Eye (tissue), 1 donor: ENCODE data around the gene FRMD6.
"Not testable (repeated sequence)": the region's sequence is repeated elsewhere in the genome, so short reads cannot be mapped to it uniquely, and the experiment has no call there.

Source experiments
- DNase-seq: peaks from one replicate; pipeline ENCODE4 v3.0.0-alpha.2; 2015

FRMD6 gene

DNA sequence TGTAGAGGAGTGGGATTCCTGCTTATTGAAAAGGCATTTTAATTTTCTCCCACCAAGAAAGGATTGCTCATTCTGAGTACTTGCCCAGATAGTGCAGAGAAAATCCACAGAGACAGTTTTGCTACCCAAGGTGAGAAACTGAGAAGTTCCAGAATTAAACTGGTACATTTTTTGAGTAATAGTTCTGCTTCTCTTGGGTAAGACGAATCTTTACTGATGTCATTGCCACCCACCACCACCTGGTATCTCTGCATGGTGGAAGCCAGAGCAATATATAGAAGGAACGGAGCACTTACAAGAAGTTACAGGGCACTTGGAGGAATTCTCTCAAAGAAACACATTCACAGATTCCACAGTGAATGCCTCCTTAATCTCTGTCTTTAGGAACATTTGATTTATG, 20.7 kb upstream of the FRMD6 start:
- no peak for DNase-seq

DNA sequence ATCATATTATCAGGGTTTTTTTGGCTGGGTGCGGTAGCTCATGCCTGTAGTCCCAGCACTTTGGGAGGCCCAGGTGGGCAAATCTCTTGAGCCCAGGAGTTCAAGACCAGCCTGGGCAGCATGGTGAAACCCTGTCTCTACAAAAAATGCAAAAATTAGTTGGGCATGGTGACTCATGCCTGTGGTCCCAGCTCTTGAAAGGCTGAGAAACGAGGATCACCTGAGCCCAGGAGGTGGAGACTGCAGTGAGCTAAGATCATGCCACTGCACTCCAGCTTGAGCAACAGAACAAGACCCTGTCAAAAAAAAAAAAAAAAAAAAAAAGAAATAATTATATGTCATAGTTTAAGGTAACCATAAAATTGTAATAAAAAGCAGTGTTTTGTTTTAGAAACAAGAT, 18.4 kb upstream of the FRMD6 start:
- not testable (repeated sequence) for DNase-seq

DNA sequence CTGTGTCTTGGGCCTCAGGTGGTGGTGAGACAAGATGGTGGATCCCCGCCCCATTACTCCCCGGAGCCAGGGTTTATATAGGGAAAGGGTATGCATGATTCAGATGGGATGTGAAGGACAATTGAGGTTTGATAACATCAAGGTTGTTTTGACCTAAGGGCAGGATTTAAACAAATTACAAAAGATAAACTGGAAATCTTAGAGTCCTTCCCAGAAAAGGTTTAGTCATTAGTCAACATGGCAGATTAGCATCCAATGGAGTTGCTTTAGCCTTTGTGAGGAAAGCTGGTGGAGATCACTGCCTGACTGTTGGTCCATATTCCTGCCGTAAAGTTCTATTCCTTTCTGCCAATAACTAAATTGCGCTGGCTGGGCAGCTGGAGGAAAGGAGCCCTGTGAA, 15.6 kb upstream of the FRMD6 start:
- no peak for DNase-seq

DNA sequence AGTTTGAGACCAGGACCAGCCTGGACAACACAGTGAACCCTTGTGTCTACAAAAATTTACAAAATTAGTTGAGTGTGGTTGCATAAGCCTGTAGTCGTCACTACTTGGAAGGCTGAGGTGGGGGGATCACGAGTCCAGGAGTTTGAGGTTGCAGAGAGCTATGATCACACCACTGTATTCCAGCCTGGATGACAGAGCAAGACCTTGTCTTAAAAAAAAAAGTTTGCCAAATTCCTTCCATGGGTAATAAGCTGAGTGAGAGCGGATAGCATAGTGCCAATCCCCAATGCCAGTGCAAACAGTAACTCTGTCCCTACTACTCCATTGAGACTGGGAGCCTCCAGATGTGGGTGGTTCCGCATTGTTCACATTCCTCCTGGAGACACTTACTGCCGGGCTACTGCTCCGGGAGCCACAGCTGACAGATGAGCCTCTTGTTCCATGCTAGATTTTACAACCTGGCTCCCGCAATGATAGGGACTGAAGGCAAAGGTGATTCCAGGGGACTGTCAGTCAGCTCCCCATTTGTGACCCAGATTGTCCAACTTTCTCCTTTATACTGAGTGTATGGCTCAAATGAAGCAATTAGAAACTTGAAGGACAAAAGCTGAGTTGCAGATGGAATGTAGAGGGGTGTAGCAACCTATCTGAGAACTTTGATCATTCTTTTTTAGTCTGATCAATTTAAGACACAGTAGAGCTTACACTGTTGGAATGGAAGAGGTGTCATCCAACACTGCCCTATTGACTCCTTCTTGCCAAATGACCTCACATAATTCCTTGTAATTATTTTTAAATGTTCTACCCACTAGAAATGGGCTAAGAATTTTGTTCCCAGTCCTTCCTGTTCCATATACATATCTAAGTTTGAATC, 13.4 kb upstream of the FRMD6 start:
- peak; percentile 40 for DNase-seq

DNA sequence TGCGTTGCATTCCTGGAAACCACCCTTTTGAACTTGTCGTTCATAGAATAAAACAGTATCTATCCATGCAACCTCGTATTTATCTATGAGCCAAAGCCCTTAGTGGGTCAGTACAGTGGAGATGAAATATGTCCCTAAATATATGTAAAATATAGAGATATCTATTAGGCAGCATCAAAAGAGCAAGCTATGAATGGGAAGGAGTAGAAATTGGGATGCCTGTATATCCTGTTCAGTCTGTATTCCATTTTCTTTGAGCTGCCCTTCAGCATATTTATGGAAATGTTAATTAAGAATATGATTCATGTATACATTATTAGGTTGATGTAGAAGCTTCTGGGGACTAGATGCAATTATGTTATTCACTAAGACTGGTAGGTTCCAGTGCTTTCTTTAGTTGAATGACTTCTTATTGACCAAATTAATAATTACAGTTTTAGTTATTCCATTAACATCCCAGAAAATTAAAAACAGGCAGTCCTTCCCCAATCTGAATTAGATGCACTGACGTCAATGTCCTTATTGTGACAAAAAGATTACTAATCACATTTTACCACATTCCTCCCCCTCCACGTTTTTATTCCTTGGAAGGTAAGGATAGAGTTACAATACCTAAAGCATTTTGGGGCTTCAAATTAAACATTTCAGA, 11.9 kb upstream of the FRMD6 start:
- DNase-seq, result no peak

DNA sequence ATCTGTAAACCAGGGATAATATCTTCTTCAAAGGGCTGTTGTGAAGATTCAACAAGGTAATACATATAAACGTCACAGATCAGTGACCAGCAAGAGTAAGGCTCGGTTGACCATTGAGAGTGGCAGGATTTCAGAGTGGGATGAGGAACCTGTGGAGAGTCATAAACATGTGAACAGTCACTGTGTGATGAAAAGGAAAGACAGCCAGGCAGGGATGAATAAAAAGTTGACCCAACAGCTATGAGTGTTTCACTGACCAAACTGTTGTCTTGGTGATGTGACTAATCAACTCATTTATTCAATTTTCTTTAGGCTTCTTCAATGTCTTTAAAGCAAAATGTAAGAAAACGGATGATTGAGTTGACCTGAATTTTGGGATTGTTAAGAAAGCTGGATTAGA, 8.6 kb upstream of the FRMD6 start:
- peak; percentile 20 for DNase-seq

DNA sequence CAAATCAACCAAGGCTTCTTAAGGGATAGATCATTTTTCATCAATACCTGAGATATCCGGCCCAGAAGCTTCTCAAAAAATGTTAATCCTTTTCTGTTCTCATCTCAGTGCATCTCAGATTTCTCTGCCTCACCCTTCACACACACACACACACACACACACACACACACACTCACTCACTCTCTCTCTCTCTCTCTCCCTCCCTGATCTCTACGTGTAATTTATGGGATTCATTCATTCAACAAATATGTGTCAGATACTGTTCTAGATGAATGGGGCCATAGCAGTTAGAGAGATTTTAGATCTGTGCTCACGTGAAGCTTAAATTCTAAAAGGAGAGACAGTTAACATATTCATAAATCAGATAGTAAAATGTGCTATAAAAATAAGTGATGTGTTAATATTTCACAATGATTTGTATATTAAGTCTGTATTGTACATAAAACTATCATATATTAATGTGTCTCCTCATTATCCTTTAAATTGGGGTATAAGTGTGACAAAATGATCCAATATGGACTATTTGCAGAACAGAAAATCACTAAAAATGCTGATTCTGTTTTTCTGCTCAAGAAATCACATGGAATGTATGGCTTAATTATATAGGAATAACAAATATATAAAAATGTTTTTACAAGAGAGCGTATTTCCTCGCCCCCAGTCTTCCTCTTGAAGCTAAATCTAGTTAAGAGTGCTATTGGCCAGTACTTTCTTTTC, 7.3 kb upstream of the FRMD6 start:
- DNase-seq, result peak; percentile 24

DNA sequence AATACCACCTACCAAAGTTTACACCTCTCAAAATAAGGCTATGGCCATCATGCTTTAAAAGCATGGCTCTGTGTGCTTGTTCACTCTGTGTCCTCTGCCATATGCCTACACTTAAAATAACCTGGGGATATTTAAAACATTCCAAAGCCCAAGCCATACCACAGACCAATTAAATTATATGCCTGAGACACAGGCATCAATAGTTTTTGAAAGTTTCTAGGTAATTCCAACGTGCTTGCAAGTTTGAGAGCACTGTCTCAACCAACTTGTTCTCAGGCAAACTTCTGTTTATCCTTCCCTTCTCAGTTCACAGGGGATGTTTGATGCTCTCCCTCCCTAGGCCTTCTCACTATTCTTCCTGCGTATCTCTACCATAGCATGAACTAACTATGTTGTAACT, 3.4 kb upstream of the FRMD6 start:
- no peak for DNase-seq

DNA sequence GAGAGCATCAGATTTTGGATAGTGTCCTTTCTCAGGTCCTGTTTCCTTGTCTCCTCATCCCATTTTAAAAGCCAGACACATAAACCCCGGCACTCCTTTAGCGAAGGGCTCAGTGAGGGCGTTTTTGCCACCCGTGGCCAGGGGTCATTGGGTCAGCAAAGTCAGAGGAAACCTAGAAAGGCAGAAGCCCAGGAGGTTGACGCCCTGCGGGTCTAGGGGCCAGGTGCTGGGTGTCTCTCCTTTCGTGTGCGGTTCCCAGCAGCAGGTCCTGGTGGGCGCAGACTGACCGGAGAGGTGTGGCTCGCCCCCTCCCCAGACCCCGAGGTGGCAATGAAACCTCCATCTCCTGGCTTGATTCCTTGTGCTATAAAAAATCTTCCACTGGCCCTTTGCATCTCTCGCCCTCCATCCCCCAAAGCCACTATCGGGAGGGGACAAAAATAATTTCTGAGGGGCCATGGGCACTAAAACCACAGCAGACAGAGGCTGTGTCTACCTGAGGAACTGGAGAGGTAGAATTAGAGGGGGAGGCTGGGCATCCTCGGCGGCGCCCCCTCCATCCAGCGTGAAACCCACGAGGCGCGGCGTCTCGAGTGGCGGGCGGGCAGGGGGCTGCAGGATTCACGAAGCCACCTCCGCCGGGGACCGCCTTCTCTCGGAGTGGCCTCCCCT, 858 bp upstream of the FRMD6 start:
- peak; percentile 65 for DNase-seq

DNA sequence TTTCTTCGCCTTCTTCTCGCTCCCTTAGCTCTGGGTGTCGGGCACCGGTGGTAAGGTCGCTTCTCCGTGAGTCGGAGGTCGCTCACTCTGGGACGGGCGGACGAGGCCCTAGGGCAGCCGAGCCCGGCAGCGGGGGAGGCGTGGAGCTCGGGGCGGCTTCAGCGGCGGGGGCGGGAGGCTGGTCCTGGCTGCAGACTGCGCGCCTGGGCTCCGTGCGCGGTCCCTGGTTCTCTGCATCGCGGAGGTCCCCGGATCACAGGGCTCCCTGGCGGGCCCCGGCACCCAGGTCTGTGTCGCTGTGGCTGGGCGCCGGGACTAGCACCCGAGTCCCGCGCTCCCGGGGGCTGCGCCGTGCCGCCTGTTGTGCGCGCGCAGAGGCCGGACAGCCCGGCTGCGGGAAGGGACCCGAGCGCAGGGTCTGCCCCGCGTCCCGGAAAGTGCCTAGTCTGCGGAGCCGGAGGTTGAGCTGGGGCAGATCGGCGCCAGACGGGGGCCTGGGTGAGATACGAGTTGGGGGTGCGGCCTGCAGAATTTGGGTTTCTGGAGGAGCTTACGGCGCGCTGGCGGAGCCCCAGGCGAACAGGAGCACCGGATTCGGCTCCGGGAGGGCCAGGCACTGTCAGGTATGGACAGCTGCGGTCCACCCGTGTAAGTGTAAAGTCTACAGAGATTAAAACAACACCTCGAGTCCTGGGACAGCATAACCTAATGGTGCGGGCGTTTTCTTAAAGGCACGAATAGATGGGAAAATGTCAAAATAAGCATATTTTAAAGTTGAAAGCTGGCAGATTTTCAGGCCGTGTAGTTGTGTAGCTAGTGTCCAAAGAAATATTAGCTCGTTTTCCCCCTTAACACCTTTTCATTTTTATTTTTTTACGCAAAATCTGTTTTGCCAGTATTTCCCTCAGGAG, 713 bp downstream of the FRMD6 start:
- DNase-seq, result no peak

DNA sequence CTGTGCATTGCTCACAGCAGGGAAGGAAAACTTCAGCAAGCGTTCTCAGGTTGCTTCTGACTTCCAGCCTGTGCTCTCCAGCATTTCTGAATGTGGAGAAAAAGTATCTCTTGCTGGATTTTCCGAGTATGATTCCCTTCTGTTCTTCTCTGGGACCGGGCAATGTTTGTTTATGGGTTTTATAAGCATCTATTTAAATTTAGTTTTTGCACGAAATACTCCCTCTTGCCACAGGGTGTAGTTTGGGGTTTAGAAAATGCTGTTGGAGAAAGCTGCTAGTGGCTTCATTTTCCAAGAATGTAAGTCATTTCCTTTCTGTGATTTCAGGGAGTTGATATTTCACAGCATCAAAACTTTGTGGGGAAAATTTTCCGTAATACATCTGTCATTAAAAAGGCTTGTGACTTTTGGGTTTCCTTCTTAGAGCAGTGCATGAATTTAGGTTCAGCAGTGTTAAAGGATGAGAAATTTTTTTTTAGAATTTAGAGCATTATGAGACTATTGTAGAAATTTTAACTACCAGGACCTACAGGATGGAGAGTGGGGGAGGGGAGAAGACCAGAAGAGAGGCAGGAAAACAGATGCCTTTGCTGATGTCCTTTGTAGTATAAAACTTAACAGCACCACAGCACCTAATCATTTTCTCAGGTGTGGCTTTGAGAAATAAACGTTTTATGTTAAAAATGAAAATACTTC, 1.5 kb downstream of the FRMD6 start:
- peak; percentile 85 for DNase-seq

DNA sequence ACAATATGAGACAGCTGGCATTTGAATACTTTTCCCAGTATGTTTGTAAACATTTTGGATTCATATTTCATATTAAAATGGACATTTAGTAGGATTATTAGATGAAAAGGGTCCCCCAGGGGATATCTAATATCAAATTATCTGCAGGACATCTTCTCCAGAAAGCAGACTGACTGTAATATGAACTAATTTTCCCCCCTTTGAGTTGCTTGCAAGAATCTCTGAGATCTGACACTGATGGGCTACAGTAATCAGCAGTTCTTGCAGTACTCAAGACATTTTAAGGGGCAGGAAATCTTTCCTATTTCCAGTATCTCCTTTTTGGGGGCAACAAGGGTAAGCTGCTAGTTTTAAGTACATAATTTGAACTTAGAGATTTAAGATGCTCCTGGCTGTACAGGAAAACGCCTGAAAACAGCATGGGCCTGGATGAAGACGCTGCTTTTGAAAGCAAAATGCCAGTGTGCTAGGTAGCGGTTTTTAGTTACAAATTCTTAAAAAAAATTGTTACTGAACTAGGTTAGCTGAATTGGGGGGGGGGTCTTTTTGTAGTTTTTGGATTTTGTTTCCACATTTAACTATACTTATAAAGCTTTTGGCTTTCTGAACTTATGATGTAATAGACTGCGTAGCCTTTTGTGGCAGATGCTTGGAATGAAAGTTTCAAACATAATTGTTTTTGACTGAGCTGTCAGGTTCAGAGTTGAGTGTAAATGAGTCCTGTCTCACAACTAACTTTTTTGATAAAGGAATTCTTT, 2.2 kb downstream of the FRMD6 start:
- peak; percentile 67 for DNase-seq

DNA sequence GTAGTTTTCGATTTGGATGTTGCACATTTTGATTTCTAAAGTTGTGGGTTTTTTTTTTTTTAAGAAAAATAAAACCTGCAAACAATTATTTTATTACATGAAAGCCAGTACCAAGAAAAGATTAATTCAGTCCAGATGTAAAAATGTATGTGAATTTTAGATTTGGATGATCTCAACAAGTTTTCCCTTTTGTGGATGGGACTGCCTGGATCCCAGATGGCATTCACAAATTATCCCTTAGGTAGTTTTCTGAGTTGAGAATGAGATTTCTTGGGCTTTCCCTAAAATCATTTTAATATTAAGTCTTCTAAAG, 2.8 kb downstream of the FRMD6 start:
- peak; percentile 53 for DNase-seq

DNA sequence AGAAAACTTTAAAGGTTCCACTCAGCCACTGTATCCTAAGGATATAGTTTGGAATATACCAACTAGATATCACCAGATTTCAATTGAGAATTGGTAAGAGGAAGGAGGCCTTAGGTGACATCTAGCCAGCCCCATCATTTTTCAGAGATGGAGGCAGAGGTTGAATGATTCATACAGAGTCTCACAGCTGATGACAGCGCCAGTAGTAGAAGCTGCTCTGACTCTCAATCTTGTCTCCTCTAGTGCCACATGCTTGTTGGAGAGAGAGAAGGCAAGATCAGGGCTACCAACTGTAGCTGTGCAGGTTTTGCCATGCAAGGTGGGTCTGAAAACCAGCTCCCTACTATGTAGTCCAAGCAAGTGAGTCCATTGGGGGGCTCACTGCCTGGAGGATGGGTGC, 6.1 kb downstream of the FRMD6 start:
- DNase-seq, result no peak

DNA sequence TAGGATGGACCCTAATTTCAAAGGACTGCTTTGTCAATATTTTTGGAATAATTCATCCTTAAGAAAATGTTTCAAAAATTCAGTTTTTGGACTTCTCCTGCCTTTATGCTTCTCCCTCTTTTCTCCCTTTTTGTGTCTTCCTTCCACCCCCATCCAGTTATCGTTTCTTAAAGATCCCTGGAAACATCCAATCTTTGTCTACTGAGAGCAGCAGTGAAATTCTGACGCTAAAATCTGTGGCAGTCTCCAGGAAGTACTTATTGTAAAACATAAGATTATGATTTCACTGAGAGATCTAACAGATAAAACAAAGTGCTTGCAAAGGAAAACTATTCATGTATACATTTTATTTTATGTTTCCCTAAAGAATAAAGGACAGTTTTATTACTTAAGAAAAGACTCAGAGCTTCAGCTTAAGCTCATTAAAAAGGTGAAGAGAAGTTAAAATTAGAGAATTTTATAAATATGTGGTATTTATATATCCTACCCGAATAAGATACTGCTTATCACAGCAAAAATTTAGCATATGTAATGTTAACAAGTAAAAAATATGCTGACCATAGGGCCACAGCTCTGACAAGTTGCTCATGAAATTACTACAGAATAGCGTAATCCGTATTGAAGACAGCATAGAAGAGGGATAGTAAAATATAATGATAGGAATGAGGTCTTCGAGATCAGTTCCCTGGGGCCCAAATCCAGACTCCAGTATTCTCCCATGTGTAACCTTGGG, 6.9 kb downstream of the FRMD6 start:
- DNase-seq, result no peak

DNA sequence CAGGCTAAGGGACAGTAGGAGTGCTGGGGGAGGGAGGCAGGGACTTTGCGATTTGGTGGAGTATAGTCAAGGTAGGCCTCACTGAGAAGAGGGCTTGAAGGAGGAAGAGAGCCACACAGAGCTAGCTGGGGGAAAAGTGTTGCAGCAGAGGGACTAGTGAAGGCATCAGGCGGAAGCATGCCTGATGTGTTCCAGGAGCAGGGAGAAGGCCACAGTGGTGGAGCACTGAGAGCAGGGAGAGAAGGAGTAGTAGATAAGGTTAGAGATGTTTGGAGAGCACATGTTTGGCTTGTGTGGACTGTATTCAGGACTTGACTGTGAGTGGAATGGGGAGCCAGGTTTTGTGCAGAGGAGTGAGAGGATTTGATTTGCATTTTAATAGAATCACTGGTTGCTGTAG, 9.0 kb downstream of the FRMD6 start:
- no peak for DNase-seq

DNA sequence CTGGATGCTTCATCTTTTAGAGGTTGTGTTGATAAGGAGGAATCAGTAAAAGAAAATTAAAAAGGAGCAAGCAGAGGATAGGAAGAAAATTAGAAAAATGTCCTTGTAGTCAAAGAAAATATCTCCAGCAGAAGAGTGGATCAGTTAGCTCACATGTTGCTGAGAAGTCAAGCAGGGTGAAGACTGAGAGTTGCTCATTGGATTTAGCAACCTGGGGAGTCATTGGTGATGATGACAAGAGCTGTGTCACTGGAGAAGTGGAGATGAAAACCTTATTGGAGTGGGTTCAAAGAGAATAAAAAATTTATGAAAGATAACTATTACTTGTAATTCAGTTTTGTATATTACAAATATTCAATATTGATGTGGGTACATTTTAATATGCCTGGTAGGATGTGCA, 9.8 kb downstream of the FRMD6 start:
- DNase-seq, result no peak

DNA sequence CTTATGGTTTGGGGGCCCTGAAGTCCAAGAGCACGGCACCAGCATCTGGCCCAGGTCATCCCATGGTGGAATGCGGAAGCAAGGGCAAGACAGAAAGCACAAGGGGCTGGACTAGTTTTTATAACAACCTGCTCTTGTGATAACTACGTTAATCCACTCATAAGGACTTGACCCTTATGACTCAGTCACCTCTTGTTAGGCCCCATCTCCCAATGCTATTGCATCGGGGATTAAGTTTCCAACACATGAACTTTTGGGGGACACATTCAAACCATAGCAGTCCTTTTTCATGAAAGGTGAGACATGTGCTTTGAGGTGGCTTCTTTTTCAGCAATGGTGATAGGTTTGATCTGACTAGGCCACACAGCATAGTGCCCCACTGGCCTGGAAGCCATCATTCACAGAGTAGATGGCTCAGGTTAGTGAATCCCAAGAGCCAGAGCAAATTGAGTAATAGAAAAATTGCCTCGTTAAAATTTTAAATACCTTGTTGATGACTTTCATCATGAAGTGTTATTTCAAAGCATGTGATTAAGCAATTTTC, 12.1 kb downstream of the FRMD6 start:
- DNase-seq, result no peak

DNA sequence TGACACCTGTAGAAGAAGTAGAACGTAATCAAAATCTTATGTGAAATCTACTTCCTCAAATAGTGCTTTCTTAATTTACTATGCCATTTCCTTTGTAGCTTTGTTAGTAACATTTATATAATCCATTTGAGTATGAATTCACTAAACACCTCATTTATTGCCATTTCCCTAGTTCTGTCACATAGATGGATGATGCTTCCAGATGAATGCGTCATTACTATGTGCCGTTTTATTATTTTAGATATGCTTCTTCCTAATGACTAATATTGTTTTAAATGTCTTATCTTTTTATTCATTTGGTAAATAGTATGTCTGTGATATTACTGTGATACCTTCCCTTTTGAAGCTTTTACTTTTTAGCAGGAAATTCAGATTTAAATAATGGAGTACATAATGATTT, 14.4 kb downstream of the FRMD6 start:
- no peak for DNase-seq

DNA sequence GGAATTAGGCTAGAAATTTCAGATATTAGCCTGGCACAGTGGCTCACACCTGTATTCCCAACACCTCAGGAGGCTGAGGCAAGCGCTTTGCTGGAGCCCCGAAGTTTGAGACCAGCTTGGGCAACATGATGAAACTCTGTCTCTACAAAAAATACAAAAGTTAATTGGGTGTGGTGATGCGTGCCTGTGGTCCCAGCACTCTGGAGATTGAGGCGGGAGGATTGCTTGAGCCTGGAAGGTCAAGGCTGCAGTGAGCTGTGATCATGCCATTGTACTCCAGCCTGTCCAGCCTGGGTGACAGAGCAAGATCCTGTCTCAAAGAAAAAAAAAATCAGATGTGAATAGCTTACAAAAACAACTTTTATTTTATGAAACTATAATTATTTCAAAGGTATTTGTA, 15.1 kb downstream of the FRMD6 start:
- DNase-seq, result peak; percentile 64
